GM19467 (cell line): Measurements from ENCODE around the gene TRPM1.

Experiments
- ATAC-seq: cut with Tn5 transposase; IDR thresholded peaks from one replicate; pipeline ENCODE4 v1.9.1; 2021; ENCODE audit warnings: mild to moderate bottlenecking, moderate library complexity; ENCODE audit not compliant: unreplicated experiment

TRPM1 gene

DNA sequence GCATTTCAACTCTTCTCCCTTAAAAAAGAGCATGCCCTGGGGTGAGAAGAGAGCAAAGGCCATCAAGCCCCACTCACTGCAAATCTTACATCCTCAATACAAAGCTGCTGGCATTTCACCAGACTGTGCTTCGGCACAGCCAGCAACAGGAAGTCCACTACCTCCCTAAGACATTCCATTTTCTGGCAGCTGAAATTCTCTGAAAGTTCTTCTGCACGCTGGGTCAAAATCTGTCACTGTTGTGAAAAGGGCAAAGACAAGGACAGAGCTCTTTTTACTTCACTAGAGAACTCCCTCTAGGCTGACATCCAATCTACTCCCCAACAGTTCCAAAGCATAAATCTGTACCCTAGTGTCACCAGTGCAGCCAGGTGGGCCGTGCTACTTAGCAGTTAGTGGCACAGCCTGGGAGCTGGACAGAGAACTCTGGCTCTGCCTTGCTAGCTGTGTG, 116.4 kb downstream of the TRPM1 start:
- ATAC-seq = no peak

- ATAC-seq = no peak
These were observed 117.0 kb downstream of the TRPM1 start for GRCh38 chr15:30984542-30984941.

DNA sequence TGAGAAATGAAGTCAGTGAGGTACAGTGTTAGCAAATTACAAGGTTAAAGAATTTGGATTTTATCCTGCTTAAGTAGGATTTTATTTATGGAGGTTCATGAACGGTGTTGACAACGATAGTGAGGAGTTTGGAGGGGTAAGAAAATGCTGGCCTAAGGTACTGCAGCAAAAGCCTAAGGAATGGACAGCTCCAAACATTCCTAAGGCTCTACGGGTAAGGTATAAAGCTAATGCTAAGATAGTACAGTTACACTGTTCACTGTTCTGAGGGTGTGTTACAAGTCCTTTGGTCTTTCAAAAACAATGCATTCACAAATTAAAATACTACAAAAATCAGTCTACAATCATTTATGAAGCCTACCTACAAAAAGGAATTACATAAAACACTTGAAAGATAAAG, 117.4 kb downstream of the TRPM1 start:
- no peak for ATAC-seq

DNA sequence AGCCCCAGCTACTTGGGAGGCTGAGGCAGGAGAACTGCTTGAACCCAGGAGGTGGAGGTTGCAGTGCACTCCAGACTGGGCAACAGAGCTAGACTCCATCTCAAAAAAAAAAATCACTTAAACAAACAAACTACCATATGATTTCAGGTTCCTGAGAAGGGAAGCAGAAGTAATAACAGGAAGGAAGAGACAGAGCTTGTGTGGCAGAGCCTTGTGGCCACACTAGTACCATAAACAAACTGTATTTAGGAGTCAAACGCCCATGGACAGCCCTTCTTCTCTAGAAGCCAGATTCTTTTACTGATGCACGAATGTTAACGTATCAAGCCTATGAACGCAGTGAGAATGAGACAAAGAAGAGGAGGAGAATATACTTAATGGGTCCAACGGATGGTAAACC, 122.1 kb downstream of the TRPM1 start:
- ATAC-seq = no peak

GRCh38 chr15:30978328-30978727, 123.2 kb downstream of the TRPM1 start:
- ATAC-seq = no peak

DNA sequence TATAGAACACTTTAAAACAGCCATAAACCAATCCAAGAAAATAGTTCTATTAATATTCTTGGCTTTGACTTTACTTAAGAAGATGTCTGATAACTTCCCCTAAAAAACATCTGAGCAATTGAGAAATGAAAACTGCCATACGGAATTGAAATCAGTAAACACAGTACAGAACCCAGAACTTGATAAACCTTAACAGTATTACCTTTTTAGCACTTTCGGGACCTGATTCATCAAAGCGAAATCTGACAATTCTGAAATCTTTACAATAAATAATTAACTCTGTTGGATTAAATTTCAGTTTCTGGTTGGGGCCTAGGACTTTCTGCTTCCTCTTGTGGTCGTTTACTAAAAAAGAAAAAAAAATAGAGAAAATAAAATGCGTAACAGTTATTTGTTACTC, 127.4 kb downstream of the TRPM1 start:
- no peak for ATAC-seq

DNA sequence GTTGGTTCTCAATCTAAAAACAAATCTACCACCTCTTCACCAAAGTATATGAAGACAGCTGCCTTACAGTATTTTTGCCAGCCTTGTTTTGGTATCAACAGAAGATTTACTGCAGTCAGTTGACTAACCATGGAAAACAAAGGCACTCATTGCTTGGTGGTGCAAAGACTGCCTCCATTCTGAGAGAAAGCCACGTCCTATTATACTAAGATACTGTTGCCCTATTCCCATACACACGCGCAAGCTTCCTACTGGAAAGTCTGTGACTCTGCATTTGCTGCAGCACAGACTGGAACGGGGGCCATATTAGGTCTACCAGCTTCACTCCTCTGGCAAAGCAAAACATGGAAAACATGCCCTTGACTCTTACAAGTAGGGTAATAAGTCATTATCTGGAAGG, 128.1 kb downstream of the TRPM1 start:
- ATAC-seq = no peak

- ATAC-seq = no peak
These were observed 131.8 kb downstream of the TRPM1 start for GRCh38 chr15:30969724-30970123.

DNA sequence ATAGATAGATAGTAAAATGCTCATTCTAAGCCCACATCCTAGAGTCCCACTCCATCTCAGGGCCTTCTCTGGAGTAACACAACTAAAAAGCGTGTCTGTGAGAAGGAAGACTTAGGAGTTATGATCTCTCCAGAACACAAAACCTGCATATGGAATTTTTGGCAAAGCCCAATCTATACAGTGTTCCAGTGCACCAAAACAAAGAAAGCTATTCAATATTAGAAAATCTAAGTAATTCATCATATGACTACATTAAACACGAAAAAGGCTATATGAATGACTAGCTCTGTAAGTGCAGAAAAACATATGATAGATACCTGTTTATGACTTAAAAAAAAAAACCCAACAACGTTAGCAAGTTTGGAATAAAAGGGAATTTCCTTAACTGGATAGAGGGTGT, 137.8 kb downstream of the TRPM1 start:
- no peak for ATAC-seq

GRCh38 chr15:30962659-30963058, 138.9 kb downstream of the TRPM1 start:
- no peak for ATAC-seq

DNA sequence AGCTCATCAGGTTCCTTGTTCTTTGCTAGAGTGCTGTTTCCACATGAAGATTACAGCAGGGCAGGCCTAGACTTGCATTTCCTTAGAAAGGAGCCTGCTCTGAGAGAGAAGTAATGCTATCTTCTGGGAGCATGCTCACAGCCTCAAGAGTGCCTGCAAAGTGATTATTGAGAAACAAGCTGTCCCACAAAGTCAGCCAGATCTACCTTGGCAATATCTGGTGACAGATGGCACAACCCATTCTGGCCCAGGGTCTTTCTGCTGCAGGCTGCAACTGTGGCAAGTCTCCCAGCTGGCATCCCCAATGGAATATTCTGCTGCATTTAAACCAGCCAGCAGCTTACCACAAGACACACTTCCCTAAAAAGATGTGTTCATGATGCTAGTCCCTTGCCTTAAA, 139.4 kb downstream of the TRPM1 start:
- no peak for ATAC-seq

GRCh38 chr15:30958219-30958618, 143.3 kb downstream of the TRPM1 start:
- ATAC-seq = no peak

DNA sequence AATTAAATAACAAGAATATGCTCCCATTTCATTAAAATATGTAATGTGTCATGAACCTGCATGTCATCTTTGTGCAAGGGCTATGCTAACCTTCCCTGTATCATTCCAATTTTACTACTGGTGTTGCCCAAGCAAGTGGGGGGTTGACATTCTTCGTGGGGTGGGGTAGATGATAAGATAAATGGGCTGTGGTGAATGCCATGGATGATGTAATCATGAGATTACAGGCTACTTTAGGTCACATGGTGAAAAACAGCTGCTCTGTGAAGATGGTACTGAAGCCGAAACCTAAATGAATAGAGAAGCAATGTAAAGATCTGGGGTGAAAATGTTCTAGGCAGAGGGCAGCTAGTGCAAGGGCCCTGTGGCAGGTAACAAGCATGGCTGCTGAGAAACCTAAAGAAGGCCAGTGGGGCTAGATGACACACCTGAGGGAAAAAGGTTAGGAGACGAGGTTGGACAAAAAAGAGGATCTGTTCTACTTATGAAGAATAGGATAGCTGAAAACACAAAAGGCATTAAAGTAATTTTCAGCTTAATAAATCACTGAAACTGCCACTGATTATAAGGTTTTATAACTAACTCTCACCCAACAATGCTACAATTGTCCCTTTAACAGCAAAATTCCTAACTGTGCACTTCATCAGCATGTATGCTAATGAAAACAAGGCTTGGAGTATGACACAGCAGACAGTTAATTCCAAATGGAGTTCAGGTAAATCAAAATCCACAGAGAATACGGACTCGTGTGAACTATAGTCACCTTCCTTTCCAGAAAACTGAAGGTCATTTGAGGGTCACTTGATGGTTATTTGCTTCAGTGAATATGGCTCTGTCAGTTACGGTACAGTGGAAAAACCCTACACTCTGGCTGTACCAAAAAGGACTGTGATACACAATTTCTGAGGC, 145.1 kb downstream of the TRPM1 start:
- no peak for ATAC-seq

GRCh38 chr15:30954674-30955073, 146.9 kb downstream of the TRPM1 start:
- no peak for ATAC-seq

DNA sequence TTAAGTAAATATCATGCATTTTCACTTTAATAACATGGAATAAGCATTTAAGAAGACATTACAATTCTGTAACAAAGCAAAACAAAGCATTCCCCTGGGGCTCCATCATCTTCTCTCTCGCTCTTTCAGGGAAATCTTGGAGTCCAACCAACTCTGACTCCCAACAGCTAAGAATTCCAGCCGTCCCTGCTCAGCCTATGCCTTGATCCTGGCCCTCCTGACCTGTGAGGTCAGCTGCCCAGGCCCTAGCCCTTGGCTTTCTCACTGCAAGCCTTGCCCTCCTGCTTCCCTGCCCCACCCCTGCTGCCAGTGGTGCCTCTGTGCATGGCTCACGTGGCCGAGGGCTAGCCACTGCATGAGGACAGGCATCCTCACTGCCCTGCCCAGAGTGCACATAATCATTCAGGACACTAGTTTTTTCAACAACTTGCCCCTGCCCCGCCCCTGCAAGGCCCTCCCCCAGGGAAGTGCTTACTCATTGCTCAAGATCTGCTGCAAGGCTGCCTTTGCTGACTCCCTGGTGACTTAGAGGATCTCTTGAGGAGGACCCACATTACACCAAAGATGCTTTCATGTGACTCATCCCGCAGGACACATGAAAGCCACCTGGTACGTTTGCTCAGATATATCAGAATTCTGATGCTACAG, 147.7 kb downstream of the TRPM1 start:
- ATAC-seq = no peak

DNA sequence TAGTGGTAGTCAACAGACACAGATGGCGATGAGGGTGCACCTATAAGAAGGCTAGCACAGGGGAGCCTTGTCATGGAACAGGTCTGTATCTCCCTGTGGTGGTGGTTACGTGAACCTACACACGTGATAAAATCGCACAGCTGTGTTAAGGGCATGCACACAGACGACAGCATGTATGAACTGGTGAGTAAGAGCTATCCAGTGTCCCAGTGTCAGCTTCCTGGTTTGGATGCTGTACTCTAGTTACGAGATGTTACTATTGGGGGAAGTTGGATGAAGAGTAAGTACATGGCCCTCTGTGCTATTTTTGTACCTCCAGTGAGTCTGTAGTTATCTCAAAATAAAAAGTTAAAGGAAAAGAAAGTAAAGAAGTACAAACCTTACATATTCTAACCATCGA, 148.3 kb downstream of the TRPM1 start:
- no peak for ATAC-seq
